ENCODE data around the gene GRIK5. TPM values are rescaled to one million over a fixed set of nuclear protein-coding genes. Genes with fewer than 3 reads are reported as not detected.

The GRIK5 gene
- total and polyA plus RNA-seq, 4 donors = 0.09 to 0.42 (median 0.17) TPM; not detected in 1

- no peaks in the 10 kb centered on the region for H3K27me3 ChIP-seq (ENCODE audit: control insufficient read depth in 4 of 4, insufficient read depth in 4 of 4, low read length in 3 of 4)
- H3K4me1 ChIP-seq (ENCODE audit: control insufficient read depth in 4 of 4, insufficient read depth in 4 of 4, low read length in 3 of 4) = peaks cover 0 to 7% (median 2%) of the 10 kb centered on the region in 4 donors
- H3K27ac ChIP-seq (ENCODE audit: low read depth in 1 of 2, low read length in 2 of 2) = no peak overlapping the region
- H3K36me3 ChIP-seq (ENCODE audit: control insufficient read depth in 4 of 4, insufficient read depth in 3 of 4, low read depth in 1 of 4, low read length in 3 of 4) = no peaks in the 10 kb centered on the region
- TF ChIP-seq RAD21 (IDR thresholded peaks at IDR 0.05) (no peak), EGR1 (IDR thresholded peaks at IDR 0.05; ENCODE audit: low read depth in 2 of 2) (no peak), SP1 (IDR thresholded peaks at IDR 0.05) (no peak), FOXA2 (IDR thresholded peaks at IDR 0.05) (no peak), RXRA (IDR thresholded peaks at IDR 0.05) (no peak), REST (IDR thresholded peaks at IDR 0.05) (no peak), ZBTB33 (IDR thresholded peaks at IDR 0.05) (no peak), HNF4A (conservative IDR thresholded peaks at IDR 0.05) (no peak), CTCF (IDR thresholded peaks at IDR 0.05; ENCODE audit: low read depth, low read length, missing input control) (no peak), MAX (IDR thresholded peaks at IDR 0.05) (no peak), FOXA1 (IDR thresholded peaks at IDR 0.05) (no peak), NR2F2 (IDR thresholded peaks at IDR 0.05) (no peak)
- no peaks in the 10 kb centered on the region for H3K9me3 ChIP-seq (ENCODE audit: control insufficient read depth in 4 of 4, low read length in 3 of 4)
- no peak overlapping the region for H3K9ac ChIP-seq (ENCODE audit: low read depth in 1 of 2, low read length in 2 of 2)
- 74% methylated on average over 10 of the region's 10 CpGs for WGBS
- DNase-seq (ENCODE audit: low spot score) = no peak
- no peak overlapping the region for H3K4me3 ChIP-seq (ENCODE audit: low read depth in 1 of 3, low read length in 3 of 3)
Observed at GRCh38 chr19:42052241-42052863, 17.7 kb downstream of the GRIK5 start.

GRCh38 chr19:42051166-42052115 is 18.6 kb downstream of the GRIK5 start:
- Histone ChIP-seq H3K4me3 (ENCODE audit: low read depth in 1 of 3, low read length in 3 of 3) (no peak overlapping the region), H3K36me3 (ENCODE audit: control insufficient read depth in 4 of 4, insufficient read depth in 3 of 4, low read depth in 1 of 4, low read length in 3 of 4) (no peaks in the 10 kb centered on the region), H3K9me3 (ENCODE audit: control insufficient read depth in 4 of 4, low read length in 3 of 4) (no peaks in the 10 kb centered on the region), H3K27me3 (ENCODE audit: control insufficient read depth in 4 of 4, insufficient read depth in 4 of 4, low read length in 3 of 4) (no peaks in the 10 kb centered on the region), H3K27ac (ENCODE audit: low read depth in 1 of 2, low read length in 2 of 2) (no peak overlapping the region), H3K4me1 (ENCODE audit: control insufficient read depth in 4 of 4, insufficient read depth in 4 of 4, low read length in 3 of 4) (peaks cover 0 to 7% (median 2%) of the 10 kb centered on the region in 4 donors), H3K9ac (ENCODE audit: low read depth in 1 of 2, low read length in 2 of 2) (no peak overlapping the region)
- 93% methylated on average over 14 of the region's 14 CpGs for WGBS
- no peak for DNase-seq (ENCODE audit: low spot score)
- TF ChIP-seq FOXA2 (IDR thresholded peaks at IDR 0.05) (no peak), ATF3 (IDR thresholded peaks at IDR 0.05) (no peak), NR2F2 (IDR thresholded peaks at IDR 0.05) (no peak), JUND (IDR thresholded peaks at IDR 0.05) (no peak), REST (IDR thresholded peaks at IDR 0.05) (no peak), ZBTB33 (IDR thresholded peaks at IDR 0.05) (no peak), RAD21 (IDR thresholded peaks at IDR 0.05) (no peak), GABPA (IDR thresholded peaks at IDR 0.05 in 1 of 2, conservative IDR thresholded peaks at IDR 0.05 in 1 of 2) (no peak)

All from liver (tissue), 9 donors.